ENCODE measurements around the gene STX3.

The STX3 gene

DNA sequence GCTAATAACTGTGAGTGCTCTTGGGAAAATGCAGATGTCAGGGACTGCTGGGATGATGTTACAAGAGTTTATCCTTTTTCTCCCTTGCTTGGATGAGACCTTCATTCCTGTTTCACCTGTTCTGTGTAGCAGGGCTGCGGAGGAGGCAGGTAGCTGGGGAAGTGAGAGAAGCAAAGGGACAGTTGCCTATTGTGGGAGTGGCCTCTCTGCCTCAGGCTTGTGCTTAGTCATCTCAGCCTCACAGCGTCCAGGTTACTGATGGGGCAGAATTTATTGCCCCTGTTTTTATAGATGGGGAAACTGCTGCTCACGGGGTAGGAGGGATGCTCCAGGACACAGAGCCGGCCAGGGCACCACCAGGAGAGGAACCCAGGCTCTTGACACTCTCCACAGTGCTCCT lies 1.7 kb downstream of the STX3 start:
- H3K4me3 ChIP-seq (ENCODE audit: low read depth, low read length): no peak overlapping the region
- TF ChIP-seq, protein P1, sequence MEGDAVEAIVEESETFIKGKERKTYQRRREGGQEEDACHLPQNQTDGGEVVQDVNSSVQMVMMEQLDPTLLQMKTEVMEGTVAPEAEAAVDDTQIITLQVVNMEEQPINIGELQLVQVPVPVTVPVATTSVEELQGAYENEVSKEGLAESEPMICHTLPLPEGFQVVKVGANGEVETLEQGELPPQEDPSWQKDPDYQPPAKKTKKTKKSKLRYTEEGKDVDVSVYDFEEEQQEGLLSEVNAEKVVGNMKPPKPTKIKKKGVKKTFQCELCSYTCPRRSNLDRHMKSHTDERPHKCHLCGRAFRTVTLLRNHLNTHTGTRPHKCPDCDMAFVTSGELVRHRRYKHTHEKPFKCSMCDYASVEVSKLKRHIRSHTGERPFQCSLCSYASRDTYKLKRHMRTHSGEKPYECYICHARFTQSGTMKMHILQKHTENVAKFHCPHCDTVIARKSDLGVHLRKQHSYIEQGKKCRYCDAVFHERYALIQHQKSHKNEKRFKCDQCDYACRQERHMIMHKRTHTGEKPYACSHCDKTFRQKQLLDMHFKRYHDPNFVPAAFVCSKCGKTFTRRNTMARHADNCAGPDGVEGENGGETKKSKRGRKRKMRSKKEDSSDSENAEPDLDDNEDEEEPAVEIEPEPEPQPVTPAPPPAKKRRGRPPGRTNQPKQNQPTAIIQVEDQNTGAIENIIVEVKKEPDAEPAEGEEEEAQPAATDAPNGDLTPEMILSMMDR (IDR thresholded peaks at IDR 0.05; ENCODE audit: borderline replicate concordance, insufficient read depth, low read depth, low read length): no peak

- no peak overlapping the region for H3K4me3 ChIP-seq (ENCODE audit: low read depth, low read length)
- TF ChIP-seq, protein P1 (IDR thresholded peaks at IDR 0.05; ENCODE audit: borderline replicate concordance, insufficient read depth, low read depth, low read length): no peak
These were observed 3.3 kb downstream of the STX3 start for GRCh38 chr11:59758401-59759037.

DNA sequence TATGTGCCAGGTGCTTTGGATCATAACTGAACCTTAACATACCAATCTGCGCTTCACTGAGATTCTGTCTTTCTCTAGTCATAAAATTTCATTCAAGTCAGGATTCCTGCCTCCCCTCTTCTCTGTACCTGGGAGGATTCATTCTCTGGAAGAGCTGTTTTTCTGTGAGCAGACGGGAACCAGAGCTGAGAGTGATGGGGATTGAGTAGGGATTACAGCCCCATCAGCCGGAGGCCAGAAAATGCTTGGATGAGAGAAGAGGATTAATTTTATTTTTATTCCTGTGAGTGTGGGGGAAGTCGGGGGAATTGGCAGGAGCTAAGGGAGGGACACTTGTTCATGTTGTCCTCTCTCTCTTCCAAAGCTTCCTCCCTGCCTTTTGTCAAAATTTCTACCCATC lies 4.7 kb downstream of the STX3 start:
- H3K4me3 ChIP-seq (ENCODE audit: low read depth, low read length): no peak overlapping the region
- TF ChIP-seq, protein P1 (IDR thresholded peaks at IDR 0.05; ENCODE audit: borderline replicate concordance, insufficient read depth, low read depth, low read length): no peak

DNA sequence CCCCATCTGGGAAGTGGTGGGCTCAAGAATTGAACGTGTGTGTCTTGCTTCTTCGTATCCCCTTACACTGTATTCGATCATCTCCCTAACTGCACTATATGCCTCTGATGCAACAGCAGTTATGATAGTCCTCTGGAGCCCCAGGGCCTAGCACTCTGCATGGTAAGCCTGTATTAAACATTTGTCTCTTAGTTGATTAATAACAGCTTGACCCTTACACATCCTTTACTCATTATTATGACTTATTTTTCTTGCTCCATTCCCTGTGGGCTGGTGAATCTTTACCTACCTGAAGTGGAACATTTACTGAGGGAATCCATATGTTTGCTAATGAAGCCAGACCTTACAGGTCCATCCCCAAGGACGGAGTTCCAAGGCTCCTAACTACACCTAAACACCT lies 5.6 kb downstream of the STX3 start:
- no peak overlapping the region for H3K4me3 ChIP-seq (ENCODE audit: low read depth, low read length)
- TF ChIP-seq, protein P1 (IDR thresholded peaks at IDR 0.05; ENCODE audit: borderline replicate concordance, insufficient read depth, low read depth, low read length): no peak

DNA sequence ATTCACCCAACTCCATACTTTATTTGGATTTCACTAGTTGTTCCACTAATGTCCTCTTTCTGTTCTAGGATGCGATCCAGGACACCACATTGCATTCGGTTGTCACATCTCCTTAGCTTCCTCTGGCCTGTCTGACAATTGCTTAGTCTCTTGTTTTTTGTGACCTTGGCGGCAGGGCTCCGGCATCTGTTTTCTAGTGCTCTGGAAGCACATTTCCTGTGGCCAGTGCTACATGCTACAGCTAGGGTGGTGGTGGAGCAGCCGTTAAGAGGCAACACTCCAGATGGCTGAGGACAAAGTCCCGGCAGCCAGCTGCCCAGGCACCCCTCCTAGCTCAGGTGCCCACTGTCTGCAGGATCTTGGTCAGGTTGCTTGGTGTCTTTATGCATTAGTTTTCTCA lies 6.8 kb downstream of the STX3 start:
- no peak overlapping the region for H3K4me3 ChIP-seq (ENCODE audit: low read depth, low read length)
- TF ChIP-seq, protein P1 (IDR thresholded peaks at IDR 0.05; ENCODE audit: borderline replicate concordance, insufficient read depth, low read depth, low read length): no peak

DNA sequence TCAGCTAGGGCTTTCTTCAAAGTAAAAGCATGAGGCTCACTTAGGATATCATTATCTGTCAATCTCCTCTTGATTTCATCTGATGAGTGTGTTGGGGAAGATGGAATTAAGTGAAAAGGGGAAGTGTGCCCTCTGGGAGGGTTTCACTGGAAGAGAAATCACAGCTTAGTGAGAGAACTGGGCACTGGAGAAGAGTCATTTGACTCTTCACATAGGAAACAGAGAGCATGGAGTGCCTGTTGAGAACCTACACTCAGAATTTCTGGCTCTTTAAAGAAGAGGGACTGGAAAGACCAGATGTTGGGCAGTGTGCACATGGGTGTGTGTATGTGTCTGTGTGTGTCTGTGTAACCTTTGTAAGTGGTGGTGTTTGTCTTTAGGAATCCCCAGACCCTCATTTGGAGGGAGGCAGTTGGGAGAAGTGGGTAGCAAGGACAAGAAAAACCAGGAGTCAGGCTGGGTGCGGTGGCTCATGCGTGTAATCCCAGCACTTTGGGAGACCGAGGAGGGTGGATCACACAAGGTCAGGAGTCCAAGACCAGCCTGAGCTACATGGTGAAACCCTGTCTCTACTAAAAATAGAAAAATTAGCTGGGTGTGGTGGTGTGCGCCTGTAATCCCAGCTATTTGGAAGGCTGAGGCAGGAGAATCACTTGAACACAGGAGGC lies 10.0 kb downstream of the STX3 start:
- TF ChIP-seq, protein P1 (IDR thresholded peaks at IDR 0.05; ENCODE audit: borderline replicate concordance, insufficient read depth, low read depth, low read length): no peak
- no peak overlapping the region for H3K4me3 ChIP-seq (ENCODE audit: low read depth, low read length)
